SK-N-SH (cell line): ENCODE measurements around the gene TTC7B. TPM values are rescaled to one million over a fixed set of nuclear protein-coding genes. Genes with fewer than 3 reads are reported as not detected.

ENCODE experiments used
- CTCF ChIA-PET: fragments of 300-600, 350-600 bp; formaldehyde crosslinking; extraction: SDS; loops from one replicate; lab custom pipeline; 2021; lab: Yijun Ruan, JAX
- POLR2A ChIA-PET: fragments of 350-600 bp; sonication (Branson Sonifier 250); formaldehyde crosslinking; extraction: SDS; loops from one replicate; lab custom pipeline; 2020; ENCODE audit warnings: antibody characterized with exemption, inconsistent platforms; lab: Yijun Ruan, JAX
- DNase-seq: peaks from one replicate; pipeline ENCODE4 v3.0.0; 2012
- H2AFZ ChIP-seq: fragments of 200-600 bp; sonication (generic); 2 replicates; pipeline ENCODE4 v1.8.1; 2016; ENCODE audit warnings: antibody characterized with exemption, mild to moderate bottlenecking, low read depth
- H3F3A ChIP-seq: fragments of 200-600 bp; sonication (generic); replicated peaks from 2 replicates; pipeline ENCODE3; 2016; ENCODE audit warnings: antibody characterized with exemption, mild to moderate bottlenecking; ENCODE audit not compliant: insufficient read depth
- H3K27ac ChIP-seq, 2 experiments: fragments of 200-500 bp in 1 of 2; fragments of 200-600 bp in 1 of 2; sonication (Bioruptor generic) in 1 of 2; sonication (generic), shearing (Covaris generic) in 1 of 2; 2 replicates each; pipeline versions ENCODE4 v1.5.1 to v1.6.1; 2014 to 2016; ENCODE audit warnings: low read depth in 2 of 2, inconsistent platforms in 1 of 2, low read length in 1 of 2, mild to moderate bottlenecking in 1 of 2, mixed read lengths in 1 of 2
- H3K27me3 ChIP-seq: fragments of 200-600 bp; sonication (generic), shearing (Covaris generic); 2 replicates; pipeline ENCODE4 v1.6.1; 2016; ENCODE audit warnings: mixed run types; ENCODE audit not compliant: insufficient read depth
- H3K36me3 ChIP-seq, 2 experiments: fragments of 200-500 bp in 1 of 2; fragments of 200-600 bp in 1 of 2; sonication (Bioruptor generic) in 1 of 2; sonication (generic) in 1 of 2; replicated peaks in 1 of 2; 2 replicates each; pipeline versions ENCODE3 to v1.5.1; 2014 to 2016; ENCODE audit warnings: low read length in 1 of 2, mild to moderate bottlenecking in 1 of 2; ENCODE audit not compliant: insufficient read depth in 2 of 2, control insufficient read depth in 1 of 2
- H3K4me1 ChIP-seq, 2 experiments: fragments of 200-500 bp in 1 of 2; fragments of 200-600 bp in 1 of 2; sonication (Bioruptor generic) in 1 of 2; sonication (generic), shearing (Covaris generic) in 1 of 2; 2 replicates each; pipeline versions ENCODE4 v1.5.1 to v1.6.1; 2014 to 2016; ENCODE audit warnings: low read depth in 1 of 2, low read length in 1 of 2, mixed run types in 1 of 2; ENCODE audit not compliant: insufficient read depth in 2 of 2, control insufficient read depth in 1 of 2
- H3K4me2 ChIP-seq: fragments of 200-600 bp; sonication (generic), shearing (Covaris generic); 2 replicates; pipeline ENCODE4 v1.6.1; 2017; ENCODE audit warnings: mixed run types
- H3K4me3 ChIP-seq, 2 experiments: fragments of 200-500 bp in 1 of 2; fragments of 200-600 bp in 1 of 2; sonication (Bioruptor generic) in 1 of 2; sonication (generic), shearing (Covaris generic) in 1 of 2; 2 replicates each; pipeline versions ENCODE4 v1.5.1 to v1.8.1; 2014 to 2016; ENCODE audit warnings: low read depth in 2 of 2, inconsistent platforms in 1 of 2, low read length in 1 of 2, mild to moderate bottlenecking in 1 of 2, mixed read lengths in 1 of 2, moderate library complexity in 1 of 2
- H3K79me2 ChIP-seq: fragments of 200-600 bp; sonication (generic); 2 replicates; pipeline ENCODE4 v1.8.1; 2017; ENCODE audit warnings: mild to moderate bottlenecking; ENCODE audit not compliant: insufficient read depth
- H3K9ac ChIP-seq: fragments of 200-600 bp; sonication (generic); 2 replicates; pipeline ENCODE4 v1.6.1; 2017; ENCODE audit warnings: mixed run types
- H3K9me2 ChIP-seq: fragments of 200-600 bp; sonication (generic); 2 replicates; pipeline ENCODE4 v1.6.1; 2017; ENCODE audit warnings: mixed run types
- H3K9me3 ChIP-seq: fragments of 200-600 bp; sonication (generic); 2 replicates; pipeline ENCODE4 v1.6.1; 2017; ENCODE audit warnings: mixed run types, mild to moderate bottlenecking, moderate library complexity
- H4K20me1 ChIP-seq: fragments of 200-600 bp; sonication (generic); 2 replicates; pipeline ENCODE4 v1.6.1; 2017; ENCODE audit warnings: mild to moderate bottlenecking, mixed run types; ENCODE audit not compliant: insufficient read depth
- EZH2phosphoT487 ChIP-seq: fragments of 200-600 bp; sonication (generic); IDR thresholded peaks from 2 replicates; pipeline ENCODE4 v1.6.1; 2017; ENCODE audit warnings: low read depth, mixed run types, mild to moderate bottlenecking, antibody characterized with exemption, moderate library complexity, borderline replicate concordance
- FOSL2 ChIP-seq: IDR thresholded peaks from 2 replicates; pipeline ENCODE4 v1.4.0; 2012; ENCODE audit warnings: low read depth, mild to moderate bottlenecking, moderate library complexity, borderline replicate concordance
- FOXM1 ChIP-seq: IDR thresholded peaks from 2 replicates; pipeline ENCODE4 v1.4.0; 2012; ENCODE audit warnings: low read depth, mild to moderate bottlenecking
- GATA2 ChIP-seq: sonication (generic); formaldehyde crosslinking; IDR thresholded peaks from 2 replicates; pipeline ENCODE4 v1.5.0; 2020; ENCODE audit warnings: mild to moderate bottlenecking, missing genetic modification reagents
- MEF2A ChIP-seq: IDR thresholded peaks from 2 replicates; pipeline ENCODE4 v1.4.0; 2012; ENCODE audit warnings: low read depth, borderline replicate concordance
- NFIC ChIP-seq: IDR thresholded peaks from 2 replicates; pipeline ENCODE4 v1.4.0; 2012; ENCODE audit warnings: borderline replicate concordance
- POLR2AphosphoS5 ChIP-seq: IDR thresholded peaks from 2 replicates; pipeline ENCODE4 v1.6.1; 2012; ENCODE audit warnings: low read depth, low read length
- RAD21 ChIP-seq: IDR thresholded peaks from 2 replicates; pipeline ENCODE4 v1.6.1; 2012; ENCODE audit warnings: mild to moderate bottlenecking, low read length
- RFX5 ChIP-seq: IDR thresholded peaks from 2 replicates; pipeline ENCODE4 v1.6.1; 2012; ENCODE audit warnings: mild to moderate bottlenecking, improper control_type of control experiment, low read length
- SMC3 ChIP-seq: IDR thresholded peaks from 2 replicates; pipeline ENCODE4 v1.6.1; 2012; ENCODE audit warnings: low read depth, low read length, improper control_type of control experiment
- TAF1 ChIP-seq: IDR thresholded peaks from 2 replicates; pipeline ENCODE4 v1.6.1; 2012; ENCODE audit warnings: low read depth, mild to moderate bottlenecking, low read length, moderate library complexity, borderline replicate concordance
- TCF12 ChIP-seq: IDR thresholded peaks from 2 replicates; pipeline ENCODE4 v1.4.0; 2012
- TEAD4 ChIP-seq: IDR thresholded peaks from 2 replicates; pipeline ENCODE4 v1.4.0; 2012; ENCODE audit warnings: mild to moderate bottlenecking, borderline replicate concordance; ENCODE audit not compliant: insufficient read depth
- WGBS: methylation state at CpG from one replicate; pipeline ENCODE4 v1.1.6; 2017; ENCODE audit warnings: low lambda C conversion rate; 5-methylcytosine and 5-hydroxymethylcytosine counted together
- polyA plus RNA-seq, 3 experiments: library from polyadenylated mRNA; depleted of rRNA; stranded (reverse); fragments of >200 nt; gene quantifications; 2 replicates each; pipeline ENCODE4 v1.2.3, GENCODE V29; 2012
- TF ChIP-seq, protein P1 (sequence below): fragments of 200-600 bp; sonication (generic); IDR thresholded peaks from 2 replicates; pipeline ENCODE4 v1.6.1; 2017; ENCODE audit warnings: antibody characterized with exemption, mild to moderate bottlenecking, moderate library complexity
- TF ChIP-seq, protein P2 (sequence below): fragments of 150-350 bp; IDR thresholded peaks from 2 replicates; pipeline ENCODE4 v1.6.1; 2017; ENCODE audit warnings: antibody characterized with exemption, low read length, low read depth, borderline replicate concordance

TTC7B gene
- polyA plus RNA-seq, 1 of the 3 experiments (the other 2 are of a cell fraction): 43.1 TPM

DNA sequence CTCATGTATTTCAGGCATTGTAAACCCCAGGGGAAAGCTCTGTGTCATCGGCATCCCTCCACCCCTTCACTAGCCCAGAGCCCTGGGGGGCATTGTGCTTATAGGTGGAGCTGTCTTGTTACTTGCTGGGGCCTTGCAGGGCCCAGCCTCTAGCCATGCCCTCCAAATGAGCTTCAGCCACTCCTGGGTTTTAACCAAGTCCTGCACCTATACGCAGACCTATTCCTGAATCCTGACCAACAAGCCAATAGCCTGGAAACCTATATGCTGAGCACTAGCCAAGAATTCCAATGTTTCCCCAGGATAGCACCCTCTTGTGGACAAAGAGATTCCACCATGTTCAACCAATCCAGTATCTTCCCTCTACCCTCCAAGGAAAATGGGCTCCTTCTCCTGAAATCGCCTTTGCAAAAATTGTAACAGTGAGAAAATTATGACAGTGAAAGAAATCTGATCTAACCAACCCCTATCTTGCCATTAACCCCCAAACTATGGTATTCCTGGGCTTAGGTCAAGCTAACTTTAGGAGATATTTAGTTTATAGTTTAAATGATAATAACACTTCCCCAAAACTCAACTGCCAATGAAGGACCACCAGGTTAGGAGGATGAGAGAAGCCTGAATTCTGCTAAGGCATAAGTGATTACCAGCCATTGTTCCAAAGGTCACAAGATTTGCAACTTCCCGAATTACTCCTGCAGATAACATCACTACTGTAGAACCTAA is 55.5 kb downstream of the TTC7B start:
- Histone ChIP-seq H3K4me3 (no peak overlapping the region), H3K4me1 (peaks cover 9 to 21% of the 10 kb centered on the region in 2 experiments; a peak in 3 of 4 replicates), H3K9me3 (peaks cover 16% of the 10 kb centered on the region; the same call in 1 of the 2 replicates), H3K27me3 (no peaks in the 10 kb centered on the region), H3K79me2 (peaks cover 4% of the 10 kb centered on the region; the same call in 1 of the 2 replicates), H3K36me3 (peaks cover 0 to 16% of the 10 kb centered on the region in 2 experiments), H3F3A (peaks cover 3% of the 10 kb centered on the region), H4K20me1 (no peaks in the 10 kb centered on the region), H3K4me2 (no peak overlapping the region), H3K9ac (no peak overlapping the region), H2AFZ (no peak overlapping the region), H3K27ac (no peak overlapping the region), H3K9me2 (no peaks in the 10 kb centered on the region)
- ChIA-PET POLR2A (no interaction called here), CTCF (interaction anchor here (0.5 to 5.7 kb wide), 25 partner anchors 8 to 992 kb away, joined by 3 to 61 read pairs (median 4); no protein-coding TSS in a partner anchor)
- TF ChIP-seq, protein P1, sequence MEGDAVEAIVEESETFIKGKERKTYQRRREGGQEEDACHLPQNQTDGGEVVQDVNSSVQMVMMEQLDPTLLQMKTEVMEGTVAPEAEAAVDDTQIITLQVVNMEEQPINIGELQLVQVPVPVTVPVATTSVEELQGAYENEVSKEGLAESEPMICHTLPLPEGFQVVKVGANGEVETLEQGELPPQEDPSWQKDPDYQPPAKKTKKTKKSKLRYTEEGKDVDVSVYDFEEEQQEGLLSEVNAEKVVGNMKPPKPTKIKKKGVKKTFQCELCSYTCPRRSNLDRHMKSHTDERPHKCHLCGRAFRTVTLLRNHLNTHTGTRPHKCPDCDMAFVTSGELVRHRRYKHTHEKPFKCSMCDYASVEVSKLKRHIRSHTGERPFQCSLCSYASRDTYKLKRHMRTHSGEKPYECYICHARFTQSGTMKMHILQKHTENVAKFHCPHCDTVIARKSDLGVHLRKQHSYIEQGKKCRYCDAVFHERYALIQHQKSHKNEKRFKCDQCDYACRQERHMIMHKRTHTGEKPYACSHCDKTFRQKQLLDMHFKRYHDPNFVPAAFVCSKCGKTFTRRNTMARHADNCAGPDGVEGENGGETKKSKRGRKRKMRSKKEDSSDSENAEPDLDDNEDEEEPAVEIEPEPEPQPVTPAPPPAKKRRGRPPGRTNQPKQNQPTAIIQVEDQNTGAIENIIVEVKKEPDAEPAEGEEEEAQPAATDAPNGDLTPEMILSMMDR: peak; percentile 64
- TF ChIP-seq RAD21 (peak; percentile 50), FOSL2 (no peak), EZH2phosphoT487 (no peak), POLR2AphosphoS5 (no peak), SMC3 (peak; percentile 39; the same call in 1 of the 2 replicates), MEF2A (no peak)
- DNase-seq: peak; percentile 48
- 96% methylated on average over 4 of the region's 4 CpGs for whole genome bisulfite sequencing

DNA sequence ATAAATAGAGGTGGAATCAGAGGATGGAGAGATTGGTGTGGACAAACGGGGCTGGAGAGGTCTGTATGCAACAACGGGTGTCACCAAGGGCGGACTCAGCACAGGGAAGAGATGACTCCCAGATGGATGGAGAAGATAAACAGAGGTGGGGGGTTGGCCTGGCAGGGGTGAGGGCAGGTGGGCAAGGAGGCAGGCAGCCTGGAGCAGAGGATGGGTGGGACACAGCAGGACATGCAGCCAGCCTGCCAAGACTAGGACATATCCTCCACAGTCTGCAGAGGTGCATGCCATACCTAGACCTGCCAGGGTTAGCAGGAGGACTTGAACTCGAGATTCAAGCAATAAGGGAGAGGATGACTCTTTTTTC is 56.2 kb downstream of the TTC7B start:
- H3K79me2 ChIP-seq: peaks cover 4% of the 10 kb centered on the region; the same call in 1 of the 2 replicates
- H4K20me1 ChIP-seq: no peaks in the 10 kb centered on the region
- H3F3A ChIP-seq: peaks cover 3% of the 10 kb centered on the region
- CTCF ChIA-PET: interaction anchor here (0.6 to 5.7 kb wide), 25 partner anchors 9 to 494 kb away, joined by 3 to 61 read pairs (median 6); no protein-coding TSS in a partner anchor
- TF ChIP-seq TEAD4: no peak
- TF ChIP-seq FOSL2: no peak
- TF ChIP-seq FOXM1: no peak
- no peak for TF ChIP-seq NFIC
- no peak for TF ChIP-seq TAF1
- no peak for TF ChIP-seq TCF12
- TF ChIP-seq, protein P2, sequence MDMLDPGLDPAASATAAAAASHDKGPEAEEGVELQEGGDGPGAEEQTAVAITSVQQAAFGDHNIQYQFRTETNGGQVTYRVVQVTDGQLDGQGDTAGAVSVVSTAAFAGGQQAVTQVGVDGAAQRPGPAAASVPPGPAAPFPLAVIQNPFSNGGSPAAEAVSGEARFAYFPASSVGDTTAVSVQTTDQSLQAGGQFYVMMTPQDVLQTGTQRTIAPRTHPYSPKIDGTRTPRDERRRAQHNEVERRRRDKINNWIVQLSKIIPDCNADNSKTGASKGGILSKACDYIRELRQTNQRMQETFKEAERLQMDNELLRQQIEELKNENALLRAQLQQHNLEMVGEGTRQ: no peak
- TF ChIP-seq GATA2: no peak
- TF ChIP-seq RFX5: no peak
- TF ChIP-seq, all 33 proteins: peak for 0
- DNase-seq: no peak
- Histone ChIP-seq H3K4me2 (no peak overlapping the region), H3K4me1 (peaks cover 9 to 21% of the 10 kb centered on the region in 2 experiments; a peak in 3 of 4 replicates), H3K36me3 (peaks cover 0 to 16% of the 10 kb centered on the region in 2 experiments), H3K9ac (no peak overlapping the region), H3K9me3 (peaks cover 16% of the 10 kb centered on the region; the same call in 1 of the 2 replicates), H3K27ac (no peak overlapping the region), H2AFZ (no peak overlapping the region), H3K4me3 (no peak overlapping the region), H3K9me2 (no peaks in the 10 kb centered on the region), H3K27me3 (no peaks in the 10 kb centered on the region)
- WGBS: 77% methylated on average over 4 of the region's 4 CpGs
- POLR2A ChIA-PET: interaction anchor here (0.6 kb wide), 1 partner anchor 386 kb away, joined by 3 read pairs; no protein-coding TSS in a partner anchor
